SK-N-SH treated with all-trans-retinoic acid at 6 μM for 48 hours (cell line): Measurements from ENCODE around the gene CHST15.

Experiments used
- ARNTL ChIP-seq: fragments of 450-650 bp; formaldehyde crosslinking; IDR thresholded peaks from 2 replicates; pipeline ENCODE4 v1.5.0; 2020; ENCODE audit warnings: low read depth, mild to moderate bottlenecking, moderate library complexity, borderline replicate concordance
- BACH2 ChIP-seq: fragments of 250-450 bp; sonication (Bioruptor Pico); IDR thresholded peaks from 2 replicates; pipeline ENCODE4 v1.9.0; 2021; ENCODE audit warnings: mild to moderate bottlenecking, borderline replicate concordance
- GLIS3 ChIP-seq: fragments of 250-450 bp; sonication (Bioruptor Pico); IDR thresholded peaks from 2 replicates; pipeline ENCODE4 v1.5.0; 2020; ENCODE audit warnings: mild to moderate bottlenecking, moderate library complexity
- ISL1 ChIP-seq: fragments of 250-450 bp; sonication (Bioruptor Pico); IDR thresholded peaks from 2 replicates; pipeline ENCODE4 v2.1.2; 2022; ENCODE audit warnings: mild to moderate bottlenecking, moderate library complexity
- RARB ChIP-seq: fragments of 250-450 bp; sonication (Bioruptor Pico); IDR thresholded peaks from 2 replicates; pipeline ENCODE4 v1.8.0; 2021; ENCODE audit warnings: mild to moderate bottlenecking, moderate library complexity
- SNAI2 ChIP-seq: fragments of 250-450 bp; sonication (Bioruptor Pico); IDR thresholded peaks from 2 replicates; pipeline ENCODE4 v1.5.0; 2020; ENCODE audit warnings: mild to moderate bottlenecking, moderate library complexity
- TCF4 ChIP-seq: fragments of 250-450 bp; sonication (Bioruptor Pico); IDR thresholded peaks from 2 replicates; pipeline ENCODE4 v1.8.0; 2021; ENCODE audit warnings: mild to moderate bottlenecking, moderate library complexity, borderline replicate concordance
- TOX ChIP-seq: fragments of 250-450 bp; sonication (Bioruptor Pico); IDR thresholded peaks from 2 replicates; pipeline ENCODE4 v1.8.0; 2021; ENCODE audit warnings: mild to moderate bottlenecking, moderate library complexity, borderline replicate concordance
- ZFP30 ChIP-seq: fragments of 450-650 bp; formaldehyde crosslinking; IDR thresholded peaks from 2 replicates; pipeline ENCODE4 v1.5.0; 2022; ENCODE audit warnings: mild to moderate bottlenecking, moderate library complexity
- ZNF565 ChIP-seq: fragments of 450-650 bp; formaldehyde crosslinking; conservative IDR thresholded peaks from 2 replicates; pipeline ENCODE4 v1.5.0; 2020; ENCODE audit warnings: low read depth, mild to moderate bottlenecking, moderate library complexity
- ZNF8 ChIP-seq: fragments of 450-650 bp; formaldehyde crosslinking; IDR thresholded peaks from 2 replicates; pipeline ENCODE4 v1.5.0; 2020; ENCODE audit warnings: mild to moderate bottlenecking, moderate library complexity
- TF ChIP-seq, protein P1 (sequence below): fragments of 250-450 bp; sonication (Bioruptor Pico); IDR thresholded peaks from 2 replicates; pipeline ENCODE4 v1.8.0; 2020; ENCODE audit warnings: mild to moderate bottlenecking, moderate library complexity, borderline replicate concordance
- TF ChIP-seq, protein P2 (sequence below): fragments of 250-450 bp; sonication (Bioruptor Pico); IDR thresholded peaks from 2 replicates; pipeline ENCODE4 v1.5.1; 2021; ENCODE audit warnings: mild to moderate bottlenecking, moderate library complexity
- TF ChIP-seq, protein P3 (sequence below): fragments of 250-450 bp; sonication (Bioruptor Pico); IDR thresholded peaks from 2 replicates; pipeline ENCODE4 v1.5.1; 2020; ENCODE audit warnings: low read depth, mild to moderate bottlenecking, moderate library complexity

DNA sequence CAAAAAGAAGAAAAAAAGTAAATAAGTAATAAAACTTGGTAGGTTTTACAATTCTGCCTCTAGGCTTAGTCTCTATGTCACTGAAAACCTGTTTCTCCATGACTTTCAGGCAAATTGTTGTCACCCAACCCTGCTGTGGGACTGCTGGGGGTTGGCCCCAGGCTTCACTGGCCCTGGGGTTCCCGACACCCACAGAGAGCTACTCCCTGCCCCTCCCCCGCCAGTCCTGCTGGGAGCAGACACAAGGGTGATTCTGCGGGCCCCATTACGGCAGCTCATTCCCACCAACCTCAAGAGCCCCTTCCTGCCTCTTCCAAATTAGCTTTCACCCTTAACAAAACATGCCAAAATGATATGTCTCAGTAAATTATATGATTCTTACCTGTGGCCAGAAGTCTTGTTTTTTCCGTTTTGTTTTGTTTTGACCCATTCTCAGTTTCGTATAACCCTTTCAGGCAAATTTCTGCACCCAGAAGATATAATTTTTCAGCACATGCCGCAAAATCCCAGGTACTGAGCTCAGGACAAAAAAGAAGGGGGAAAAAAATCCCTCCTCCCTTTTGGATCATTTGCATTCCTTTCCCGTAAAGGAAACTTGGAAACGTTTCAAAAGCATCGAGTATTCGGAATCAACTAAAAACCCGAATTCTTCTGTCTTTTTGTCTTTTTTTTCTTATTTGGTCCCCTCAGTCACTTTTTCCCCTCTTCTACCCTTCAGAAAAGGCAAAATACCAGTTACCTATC is 27.8 kb downstream of the CHST15 start:
- TF ChIP-seq ARNTL (CRISPR knock-in tag): no peak
- no peak for TF ChIP-seq SNAI2 (CRISPR knock-in tag)
- TF ChIP-seq ISL1 (CRISPR knock-in tag): no peak
- no peak for TF ChIP-seq ZNF8 (CRISPR knock-in tag)
- TF ChIP-seq GLIS3 (CRISPR knock-in tag): no peak
- no peak for TF ChIP-seq RARB
- no peak for TF ChIP-seq TCF4 (CRISPR knock-in tag)
- TF ChIP-seq ZFP30 (CRISPR knock-in tag): no peak
- no peak for TF ChIP-seq TOX (CRISPR knock-in tag)
- TF ChIP-seq, protein P1, sequence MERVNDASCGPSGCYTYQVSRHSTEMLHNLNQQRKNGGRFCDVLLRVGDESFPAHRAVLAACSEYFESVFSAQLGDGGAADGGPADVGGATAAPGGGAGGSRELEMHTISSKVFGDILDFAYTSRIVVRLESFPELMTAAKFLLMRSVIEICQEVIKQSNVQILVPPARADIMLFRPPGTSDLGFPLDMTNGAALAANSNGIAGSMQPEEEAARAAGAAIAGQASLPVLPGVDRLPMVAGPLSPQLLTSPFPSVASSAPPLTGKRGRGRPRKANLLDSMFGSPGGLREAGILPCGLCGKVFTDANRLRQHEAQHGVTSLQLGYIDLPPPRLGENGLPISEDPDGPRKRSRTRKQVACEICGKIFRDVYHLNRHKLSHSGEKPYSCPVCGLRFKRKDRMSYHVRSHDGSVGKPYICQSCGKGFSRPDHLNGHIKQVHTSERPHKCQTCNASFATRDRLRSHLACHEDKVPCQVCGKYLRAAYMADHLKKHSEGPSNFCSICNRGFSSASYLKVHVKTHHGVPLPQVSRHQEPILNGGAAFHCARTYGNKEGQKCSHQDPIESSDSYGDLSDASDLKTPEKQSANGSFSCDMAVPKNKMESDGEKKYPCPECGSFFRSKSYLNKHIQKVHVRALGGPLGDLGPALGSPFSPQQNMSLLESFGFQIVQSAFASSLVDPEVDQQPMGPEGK (CRISPR knock-in tag): no peak
- no peak for TF ChIP-seq BACH2 (CRISPR knock-in tag)
- TF ChIP-seq, protein P2, sequence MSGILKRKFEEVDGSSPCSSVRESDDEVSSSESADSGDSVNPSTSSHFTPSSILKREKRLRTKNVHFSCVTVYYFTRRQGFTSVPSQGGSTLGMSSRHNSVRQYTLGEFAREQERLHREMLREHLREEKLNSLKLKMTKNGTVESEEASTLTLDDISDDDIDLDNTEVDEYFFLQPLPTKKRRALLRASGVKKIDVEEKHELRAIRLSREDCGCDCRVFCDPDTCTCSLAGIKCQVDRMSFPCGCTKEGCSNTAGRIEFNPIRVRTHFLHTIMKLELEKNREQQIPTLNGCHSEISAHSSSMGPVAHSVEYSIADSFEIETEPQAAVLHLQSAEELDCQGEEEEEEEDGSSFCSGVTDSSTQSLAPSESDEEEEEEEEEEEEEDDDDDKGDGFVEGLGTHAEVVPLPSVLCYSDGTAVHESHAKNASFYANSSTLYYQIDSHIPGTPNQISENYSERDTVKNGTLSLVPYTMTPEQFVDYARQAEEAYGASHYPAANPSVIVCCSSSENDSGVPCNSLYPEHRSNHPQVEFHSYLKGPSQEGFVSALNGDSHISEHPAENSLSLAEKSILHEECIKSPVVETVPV (CRISPR knock-in tag): no peak
- no peak for TF ChIP-seq ZNF565 (CRISPR knock-in tag)
- TF ChIP-seq, protein P3, sequence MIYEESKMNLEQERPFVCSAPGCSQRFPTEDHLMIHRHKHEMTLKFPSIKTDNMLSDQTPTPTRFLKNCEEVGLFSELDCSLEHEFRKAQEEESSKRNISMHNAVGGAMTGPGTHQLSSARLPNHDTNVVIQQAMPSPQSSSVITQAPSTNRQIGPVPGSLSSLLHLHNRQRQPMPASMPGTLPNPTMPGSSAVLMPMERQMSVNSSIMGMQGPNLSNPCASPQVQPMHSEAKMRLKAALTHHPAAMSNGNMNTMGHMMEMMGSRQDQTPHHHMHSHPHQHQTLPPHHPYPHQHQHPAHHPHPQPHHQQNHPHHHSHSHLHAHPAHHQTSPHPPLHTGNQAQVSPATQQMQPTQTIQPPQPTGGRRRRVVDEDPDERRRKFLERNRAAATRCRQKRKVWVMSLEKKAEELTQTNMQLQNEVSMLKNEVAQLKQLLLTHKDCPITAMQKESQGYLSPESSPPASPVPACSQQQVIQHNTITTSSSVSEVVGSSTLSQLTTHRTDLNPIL (CRISPR knock-in tag): no peak
